Stimulated activated CD8-positive, alpha-beta memory T cell treated with anti-CD3 and anti-CD28 coated beads, Interleukin-7, amount 100 ng/mL, for 4 hours (primary cell): ENCODE results near the gene ZDHHC11B.
"Not testable (repeated sequence)": the region's sequence is repeated elsewhere in the genome, so short reads cannot be mapped to it uniquely, and the experiment has no call there.

Experiments
- DNase-seq, 2 donors: peaks; one replicate each; pipeline ENCODE4 v3.0.0-alpha.2; 2020; ENCODE audit warnings: low read depth in 2 of 2

The ZDHHC11B gene

GRCh38 chr5:783881-784427 is 575 bp downstream of the ZDHHC11B start:
- DNase-seq, result not testable (repeated sequence)

- DNase-seq, result not testable (repeated sequence)
Measured at GRCh38 chr5:783049-783802, 1.3 kb downstream of the ZDHHC11B start.

GRCh38 chr5:782356-782755 is 2.2 kb downstream of the ZDHHC11B start:
- DNase-seq, result not testable (repeated sequence)

- DNase-seq, result not testable (repeated sequence)
Measured at GRCh38 chr5:780571-780970, 4.0 kb downstream of the ZDHHC11B start.

- not testable (repeated sequence) for DNase-seq
Measured at GRCh38 chr5:778967-779366, 5.6 kb downstream of the ZDHHC11B start.

GRCh38 chr5:778421-778820 is 6.1 kb downstream of the ZDHHC11B start:
- DNase-seq, result not testable (repeated sequence)

DNA sequence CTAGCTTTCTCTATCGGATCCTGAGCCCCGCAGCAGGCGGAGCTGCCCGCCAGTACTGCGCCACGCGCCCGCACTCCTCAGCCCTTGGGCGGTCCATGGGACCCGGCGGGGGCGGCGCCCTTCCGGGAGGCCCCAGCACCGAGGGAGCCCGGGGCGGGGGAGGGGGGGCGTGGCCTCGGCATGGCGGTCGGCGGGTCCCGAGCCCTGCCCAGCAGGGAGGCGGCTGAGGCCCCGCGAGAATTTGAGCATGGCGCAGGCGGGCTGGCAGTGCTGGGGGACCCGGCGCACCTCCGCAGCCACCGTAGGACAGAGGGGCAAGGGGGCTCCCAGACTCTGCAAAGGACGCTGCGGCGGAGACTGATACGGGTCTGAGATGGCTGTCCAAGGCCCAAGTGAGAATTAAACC is 6.8 kb downstream of the ZDHHC11B start:
- DNase-seq, result no peak

DNA sequence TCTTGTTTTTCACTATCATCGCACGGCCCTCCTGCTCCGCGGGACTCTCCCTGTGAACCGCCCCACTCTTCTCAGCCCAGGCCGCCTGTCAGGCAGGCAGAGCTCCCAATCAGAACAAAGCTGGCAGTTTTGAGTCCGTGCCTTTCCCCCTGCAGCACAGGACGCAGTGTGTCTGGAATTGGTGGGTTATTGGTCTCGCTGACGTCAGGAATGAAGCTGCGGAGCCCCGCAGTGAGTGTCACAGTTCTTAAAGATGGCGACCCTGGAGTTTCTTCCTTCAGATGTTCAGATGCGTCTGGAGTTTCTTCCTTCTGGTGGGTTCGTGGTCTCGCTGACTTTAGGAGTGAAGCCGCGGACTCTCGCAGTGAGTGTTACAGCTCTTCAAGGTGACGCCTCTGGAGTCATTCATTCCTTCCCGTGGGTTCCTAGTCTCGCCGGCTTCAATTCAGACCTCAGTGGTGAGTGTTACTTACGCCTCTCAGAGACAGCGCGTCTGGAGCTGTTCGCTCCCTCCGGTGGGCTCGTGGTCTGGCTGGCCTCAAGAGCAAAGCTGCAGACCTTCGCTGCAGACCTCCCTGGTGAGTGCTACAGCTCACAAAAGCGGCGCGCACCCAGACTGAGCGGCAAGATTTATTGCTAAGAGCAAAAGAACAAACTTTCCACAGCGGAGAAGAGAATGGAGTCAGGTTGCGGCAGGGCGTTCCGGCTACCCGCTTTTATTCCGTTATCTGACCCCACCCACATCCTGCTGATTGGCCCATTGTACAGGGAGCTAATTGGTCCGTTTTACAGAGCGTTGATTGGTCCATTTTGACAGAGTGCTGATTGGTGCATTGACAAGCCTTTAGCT is 7.4 kb downstream of the ZDHHC11B start:
- DNase-seq, result no peak

DNA sequence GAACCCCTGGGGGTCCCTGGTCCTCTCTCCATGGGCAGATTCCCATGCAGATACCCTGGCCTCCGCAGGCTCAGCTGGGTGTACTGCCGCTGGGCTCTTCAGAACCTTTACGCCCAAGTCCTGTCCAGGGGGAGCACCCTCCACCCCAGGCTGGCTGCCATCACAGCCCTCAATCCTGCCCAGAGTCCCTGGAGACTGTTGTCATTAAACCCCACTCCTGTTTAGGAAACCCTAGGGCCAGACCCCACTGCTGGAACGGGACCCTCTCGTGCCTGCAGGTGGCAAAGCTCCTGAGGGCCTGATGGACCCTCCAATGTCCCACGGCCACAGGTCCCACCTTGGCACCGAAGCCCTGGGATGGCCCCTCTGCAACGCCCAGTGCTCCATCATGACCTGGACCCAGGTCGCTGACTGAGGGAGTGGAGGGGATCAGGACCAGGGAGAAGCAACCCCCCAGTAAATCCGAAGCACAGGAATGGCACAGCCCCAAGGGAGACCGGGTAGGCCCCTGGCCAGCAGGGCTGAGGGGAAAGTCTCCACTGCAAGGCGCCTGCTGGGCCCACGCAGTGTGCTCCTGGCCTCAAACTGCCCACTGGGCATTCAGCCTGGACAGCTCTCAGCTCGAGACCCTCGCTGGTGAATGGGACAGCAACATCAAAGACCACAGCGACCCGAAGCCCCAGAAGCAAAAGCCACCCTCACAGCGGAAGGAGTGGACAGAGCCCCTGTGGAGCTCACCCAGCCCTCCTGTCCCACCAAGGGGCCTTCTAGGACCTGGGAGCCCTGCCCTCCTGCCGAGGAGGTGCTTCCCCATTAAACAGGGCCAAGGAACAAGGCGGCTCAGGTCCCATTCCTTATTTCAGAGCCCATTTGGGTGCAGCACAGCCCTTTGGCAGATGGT is 8.3 kb downstream of the ZDHHC11B start:
- no peak for DNase-seq

DNA sequence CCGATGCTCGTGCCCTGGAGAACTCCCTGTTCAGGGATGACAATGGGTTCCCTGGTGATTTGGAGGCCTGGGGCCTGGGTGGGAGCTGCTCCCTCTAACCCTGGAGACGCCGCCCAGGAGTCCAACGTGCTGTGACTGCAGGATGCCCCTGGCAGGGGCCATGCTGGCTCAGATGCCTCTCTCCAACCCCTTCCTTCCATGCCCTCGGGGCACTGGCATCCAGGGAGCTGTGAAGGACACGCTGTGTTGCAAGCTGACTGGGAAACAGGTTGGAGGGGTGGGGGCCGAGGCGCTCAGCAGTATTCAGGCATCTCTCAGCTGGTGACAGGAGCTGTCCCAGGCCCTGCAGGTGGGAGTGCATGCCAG is 9.0 kb downstream of the ZDHHC11B start:
- not testable (repeated sequence) for DNase-seq

DNA sequence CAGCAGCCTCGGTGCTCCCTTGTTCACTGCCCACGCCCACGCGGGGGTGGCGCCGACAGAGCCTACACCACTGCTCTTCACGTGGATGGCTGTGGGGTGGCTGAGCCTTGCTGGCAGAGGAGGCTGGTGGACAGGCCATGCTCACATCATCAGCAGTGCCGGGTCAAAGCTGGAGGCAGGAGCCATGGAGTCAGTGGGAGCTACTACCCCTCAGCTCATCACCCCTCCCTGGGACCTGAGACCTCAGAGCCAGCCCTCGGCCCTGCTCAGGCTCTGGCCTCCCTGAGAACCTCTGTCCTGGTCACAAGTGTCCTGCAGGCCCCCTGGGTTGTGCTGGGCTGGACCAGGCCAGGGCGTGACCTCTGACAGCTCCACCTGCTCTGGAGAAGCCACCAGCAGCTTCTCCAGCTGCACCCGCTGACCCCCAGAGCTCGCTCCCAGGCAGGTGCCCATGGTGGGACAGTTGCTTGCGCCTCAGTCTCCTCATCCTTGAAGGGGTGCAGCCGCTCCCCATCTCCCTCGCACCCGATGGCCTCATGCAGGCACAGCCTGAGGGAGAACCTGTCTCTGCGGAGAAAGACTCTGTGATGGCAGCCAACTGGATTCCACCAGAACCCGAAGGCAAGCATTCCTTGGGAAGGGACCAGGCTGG is 9.5 kb downstream of the ZDHHC11B start:
- not testable (repeated sequence) for DNase-seq

GRCh38 chr5:774304-774703 is 10.2 kb downstream of the ZDHHC11B start:
- not testable (repeated sequence) for DNase-seq

DNA sequence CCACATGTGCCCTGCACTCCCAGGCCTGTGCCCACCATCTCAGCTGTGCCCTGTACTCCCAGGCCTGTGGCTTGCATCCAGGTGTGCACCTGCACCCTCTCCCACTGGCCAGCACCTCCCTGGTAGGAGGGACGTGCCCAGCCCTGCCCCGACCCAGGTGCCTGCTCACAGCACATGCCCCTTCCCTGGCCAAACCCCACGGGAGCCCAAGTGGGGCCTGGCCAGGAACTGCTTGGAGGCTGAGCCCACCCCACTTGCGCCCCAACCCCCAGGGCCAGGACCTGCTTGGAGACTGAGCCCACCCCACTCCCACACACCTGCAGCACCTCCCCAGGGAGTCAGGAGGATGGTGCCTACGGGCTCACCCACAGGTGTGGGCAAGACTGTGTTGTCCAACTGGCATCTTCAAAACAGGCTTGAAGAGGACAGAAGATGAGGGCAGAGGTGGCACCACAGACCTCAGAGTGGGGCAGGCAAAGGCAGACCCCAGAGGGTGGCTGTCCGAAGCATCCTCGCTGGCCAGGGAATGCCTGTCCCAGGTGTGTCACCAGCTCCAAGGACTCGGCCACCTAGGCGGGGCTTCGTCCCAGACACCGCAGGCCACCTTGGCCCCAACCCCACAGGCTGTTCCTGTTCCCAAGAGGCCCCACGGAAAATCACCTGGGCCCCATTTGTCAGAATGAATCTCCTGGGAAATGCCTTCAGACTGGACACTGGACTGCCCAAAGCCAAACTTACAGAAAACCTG is 10.8 kb downstream of the ZDHHC11B start:
- no peak for DNase-seq

DNA sequence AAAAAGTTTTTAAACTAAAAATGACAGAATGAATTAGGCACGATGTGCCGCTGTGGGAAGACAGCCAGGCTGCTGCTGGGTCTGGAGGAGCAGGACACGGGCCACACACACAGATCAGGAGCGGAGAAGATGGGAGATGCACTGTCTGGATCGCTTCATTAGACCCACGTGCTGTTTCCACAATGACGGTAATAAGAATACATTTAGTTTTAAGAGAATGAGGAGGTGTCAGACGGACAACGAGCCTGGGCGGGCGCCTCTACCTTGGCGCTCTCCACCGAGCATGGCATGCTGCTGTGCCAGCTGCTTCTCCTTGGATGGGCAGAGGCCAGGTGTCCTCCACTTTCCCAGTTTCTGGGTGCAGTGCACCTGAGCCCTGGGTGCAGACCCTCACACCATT is 11.6 kb downstream of the ZDHHC11B start:
- not testable (repeated sequence) for DNase-seq

DNA sequence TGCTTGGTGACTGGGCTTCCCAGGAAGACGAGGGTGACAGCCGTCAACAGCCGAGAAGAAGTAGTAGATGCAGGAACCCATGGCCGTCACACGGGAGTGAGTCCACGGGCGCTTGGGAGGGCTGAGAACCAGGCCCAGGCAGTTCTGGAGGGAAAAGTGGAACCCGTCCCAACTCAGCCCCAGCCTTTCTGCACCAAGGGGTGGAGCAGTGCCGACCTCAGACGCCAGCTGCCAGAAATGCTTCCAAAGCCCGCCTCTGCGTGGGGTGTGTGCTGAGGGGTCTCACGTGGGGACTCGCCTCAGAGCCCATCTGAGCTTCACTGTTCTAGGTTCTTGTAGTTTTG is 12.0 kb downstream of the ZDHHC11B start:
- DNase-seq, result not testable (repeated sequence)

DNA sequence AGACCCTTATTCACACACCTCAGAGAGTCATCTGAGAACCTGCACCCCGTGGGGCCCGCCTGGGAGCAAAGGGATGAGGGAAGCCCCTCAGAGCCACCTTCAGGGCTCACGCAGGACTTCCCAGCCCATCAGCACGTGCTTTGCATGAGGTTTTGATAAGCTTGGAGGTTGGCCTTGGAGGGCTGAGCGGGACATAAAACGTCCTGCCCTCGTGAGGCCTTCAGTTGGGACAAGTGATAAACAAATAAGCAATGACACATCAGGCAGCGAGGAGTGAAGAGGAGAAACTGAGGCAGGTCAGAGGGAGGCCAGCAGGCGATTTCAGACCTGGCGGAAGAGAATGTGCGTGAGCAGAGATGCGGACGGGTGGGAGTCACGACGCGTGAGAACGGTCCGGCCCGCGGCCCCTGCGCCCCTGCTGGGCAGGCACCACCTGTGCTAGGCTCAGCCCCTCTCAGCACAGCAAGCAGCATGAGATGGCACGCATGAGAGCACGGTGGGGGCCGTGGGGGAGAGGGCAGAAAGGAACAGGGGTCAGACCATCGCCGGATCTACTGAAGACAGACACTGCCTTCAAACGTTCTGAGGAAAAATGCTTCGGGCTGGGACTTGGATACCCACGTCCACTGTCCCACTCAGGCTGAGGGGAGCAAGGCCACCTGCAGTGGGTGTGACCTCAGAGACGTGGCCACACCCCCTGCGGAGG is 12.5 kb downstream of the ZDHHC11B start:
- not testable (repeated sequence) for DNase-seq

GRCh38 chr5:771087-771781 is 13.3 kb downstream of the ZDHHC11B start:
- DNase-seq, result not testable (repeated sequence)

- DNase-seq, result not testable (repeated sequence)
Measured at GRCh38 chr5:770585-770984, 13.9 kb downstream of the ZDHHC11B start.

- DNase-seq, result not testable (repeated sequence)
Measured at GRCh38 chr5:769485-770145, 14.9 kb downstream of the ZDHHC11B start.
